Measurements from ENCODE around the gene DEGS2. TPM values are rescaled to one million over a fixed set of nuclear protein-coding genes. Genes with fewer than 3 reads are reported as not detected.
A peak's percentile ranks its signal among the peaks of the same experiment; 100 is the strongest.

The DEGS2 gene
- polyA plus RNA-seq, 2 of the 4 experiments (the other 2 are of a cell fraction): 0.93 to 2.3 TPM

DNA sequence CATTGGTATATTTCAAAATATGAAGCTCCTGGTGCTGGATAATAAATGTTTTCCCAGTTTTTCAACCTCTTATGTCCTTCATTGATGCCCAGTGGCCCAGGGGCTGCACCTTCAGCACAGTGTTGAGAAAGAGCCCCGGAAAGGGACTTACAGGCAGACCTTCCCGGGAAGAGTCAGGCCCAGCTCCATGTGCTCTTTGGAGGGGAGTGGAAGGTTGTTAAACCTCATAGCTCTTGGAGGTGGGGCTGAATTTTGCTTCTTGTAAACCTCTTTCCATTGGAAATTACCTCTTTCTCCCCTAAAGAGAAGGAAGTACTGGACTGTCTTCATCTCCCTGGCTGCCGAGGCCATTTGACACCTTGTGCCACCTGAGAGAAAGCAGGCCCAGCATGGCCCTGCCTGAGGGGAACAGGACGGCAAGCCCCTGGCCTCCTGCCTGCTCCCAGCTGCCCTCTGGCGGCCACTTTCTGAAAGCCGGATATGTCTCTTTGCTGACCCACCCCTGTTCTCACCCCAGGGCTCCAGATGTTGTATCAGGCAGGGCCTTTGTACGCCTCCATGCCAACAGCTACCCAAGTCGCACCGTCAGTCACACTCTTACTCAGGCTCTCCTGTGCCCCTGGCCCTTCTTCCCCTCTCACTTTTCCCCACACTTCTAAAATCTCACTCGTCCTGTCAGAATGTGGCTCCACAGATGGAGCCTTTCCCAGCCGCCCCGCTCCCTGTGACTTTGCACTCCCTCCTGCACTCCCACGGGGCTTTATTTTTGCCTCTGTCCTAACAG is 51.2 kb downstream of the DEGS2 start (continued):
- no peak for TF ChIP-seq ZFP36 (IDR thresholded peaks at IDR 0.05; ENCODE audit: borderline replicate concordance, partially characterized antibody)
- TF ChIP-seq, protein P1, sequence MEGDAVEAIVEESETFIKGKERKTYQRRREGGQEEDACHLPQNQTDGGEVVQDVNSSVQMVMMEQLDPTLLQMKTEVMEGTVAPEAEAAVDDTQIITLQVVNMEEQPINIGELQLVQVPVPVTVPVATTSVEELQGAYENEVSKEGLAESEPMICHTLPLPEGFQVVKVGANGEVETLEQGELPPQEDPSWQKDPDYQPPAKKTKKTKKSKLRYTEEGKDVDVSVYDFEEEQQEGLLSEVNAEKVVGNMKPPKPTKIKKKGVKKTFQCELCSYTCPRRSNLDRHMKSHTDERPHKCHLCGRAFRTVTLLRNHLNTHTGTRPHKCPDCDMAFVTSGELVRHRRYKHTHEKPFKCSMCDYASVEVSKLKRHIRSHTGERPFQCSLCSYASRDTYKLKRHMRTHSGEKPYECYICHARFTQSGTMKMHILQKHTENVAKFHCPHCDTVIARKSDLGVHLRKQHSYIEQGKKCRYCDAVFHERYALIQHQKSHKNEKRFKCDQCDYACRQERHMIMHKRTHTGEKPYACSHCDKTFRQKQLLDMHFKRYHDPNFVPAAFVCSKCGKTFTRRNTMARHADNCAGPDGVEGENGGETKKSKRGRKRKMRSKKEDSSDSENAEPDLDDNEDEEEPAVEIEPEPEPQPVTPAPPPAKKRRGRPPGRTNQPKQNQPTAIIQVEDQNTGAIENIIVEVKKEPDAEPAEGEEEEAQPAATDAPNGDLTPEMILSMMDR (IDR thresholded peaks at IDR 0.05): peak; percentile 90
- TF ChIP-seq, protein P2, sequence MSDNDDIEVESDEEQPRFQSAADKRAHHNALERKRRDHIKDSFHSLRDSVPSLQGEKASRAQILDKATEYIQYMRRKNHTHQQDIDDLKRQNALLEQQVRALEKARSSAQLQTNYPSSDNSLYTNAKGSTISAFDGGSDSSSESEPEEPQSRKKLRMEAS (IDR thresholded peaks at IDR 0.05): peak; percentile 68

GRCh38 chr14:100107236-100107635 is 52.2 kb downstream of the DEGS2 start:
- H3K4me1 ChIP-seq: peaks cover 29% of the 10 kb centered on the region
- no peak overlapping the region for H3K4me2 ChIP-seq
- no peak overlapping the region for H3K4me3 ChIP-seq
- no peak for DNase-seq (ENCODE audit: low read depth in 1 of 2, low spot score in 1 of 2)
- 84% methylated on average over 5 of the region's 5 CpGs for WGBS (ENCODE audit: missing lambda C conversion rate)
- no peaks in the 10 kb centered on the region for H3K9me3 ChIP-seq
- ChIA-PET CTCF (interaction anchor here (0.6 to 10.1 kb wide), 40 partner anchors 12 to 288 kb away, joined by 3 to 173 read pairs (median 8); partner anchors contain the start of gene EVL), POLR2A (no interaction called here)
- H3K27ac ChIP-seq: peak overlapping the region in 1 of 2 experiments; percentile 51; a peak in 1 of 6 replicates
- no peak for ATAC-seq
- no peak for TF ChIP-seq HES2 (IDR thresholded peaks at IDR 0.05)
- TF ChIP-seq BCL3 (IDR thresholded peaks at IDR 0.05): no peak
- TF ChIP-seq CBX2 (IDR thresholded peaks at IDR 0.05; ENCODE audit: borderline replicate concordance, low read depth): no peak
- TF ChIP-seq GATA3 (IDR thresholded peaks at IDR 0.05; ENCODE audit: borderline replicate concordance): no peak
- no peak for TF ChIP-seq RCOR1 (IDR thresholded peaks at IDR 0.05; ENCODE audit: low read depth, low read length)
- no peak for TF ChIP-seq RAD21 (conservative IDR thresholded peaks at IDR 0.05 in 1 of 2, IDR thresholded peaks at IDR 0.05 in 1 of 2)
- no peak for TF ChIP-seq FOXS1 (CRISPR knock-in tag; IDR thresholded peaks at IDR 0.05)
- TF ChIP-seq POLR2AphosphoS2 (conservative IDR thresholded peaks at IDR 0.05; ENCODE audit: low read length): no peak
- TF ChIP-seq TP53 (CRISPR knock-in tag; IDR thresholded peaks at IDR 0.05): no peak
- TF ChIP-seq FOSB (CRISPR knock-in tag; IDR thresholded peaks at IDR 0.05): no peak
- TF ChIP-seq, protein P3, sequence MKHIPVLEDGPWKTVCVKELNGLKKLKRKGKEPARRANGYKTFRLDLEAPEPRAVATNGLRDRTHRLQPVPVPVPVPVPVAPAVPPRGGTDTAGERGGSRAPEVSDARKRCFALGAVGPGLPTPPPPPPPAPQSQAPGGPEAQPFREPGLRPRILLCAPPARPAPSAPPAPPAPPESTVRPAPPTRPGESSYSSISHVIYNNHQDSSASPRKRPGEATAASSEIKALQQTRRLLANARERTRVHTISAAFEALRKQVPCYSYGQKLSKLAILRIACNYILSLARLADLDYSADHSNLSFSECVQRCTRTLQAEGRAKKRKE (CRISPR knock-in tag; IDR thresholded peaks at IDR 0.05; ENCODE audit: low read depth): no peak
- no peak for TF ChIP-seq PBX3 (IDR thresholded peaks at IDR 0.05)
- TF ChIP-seq EP300 (IDR thresholded peaks at IDR 0.05): no peak
- TF ChIP-seq NPAS2 (CRISPR knock-in tag; IDR thresholded peaks at IDR 0.05; ENCODE audit: borderline replicate concordance): no peak
- FAIRE-seq: no peak

Measured in A549 (cell line).